Astrocyte of the cerebellum (primary cell): ENCODE results near the gene BDH1.
"Not testable (repeated sequence)": the region's sequence is repeated elsewhere in the genome, so short reads cannot be mapped to it uniquely, and the experiment has no call there.

Experiments
- DNase-seq: peaks from one replicate; pipeline ENCODE4 v3.0.0-alpha.2; 2011; ENCODE audit warnings: low read depth
- H3K4me3 ChIP-seq: 2 replicates; pipeline ENCODE4 v1.5.1; 2011; ENCODE audit warnings: mild to moderate bottlenecking, low read depth, low read length, moderate library complexity
- in situ Hi-C: cut with HindIII; loops from 2 replicates; pipeline ENCODE4 v1.10.0; 2017; ENCODE audit warnings: low sequenced_read_pairs
- TF ChIP-seq, protein P1 (sequence below): IDR thresholded peaks from 2 replicates; pipeline ENCODE4 v1.5.1; 2012; ENCODE audit warnings: low read length, low read depth, moderate library complexity, mild to moderate bottlenecking; ENCODE audit errors: missing control alignments

BDH1 gene, protein sequence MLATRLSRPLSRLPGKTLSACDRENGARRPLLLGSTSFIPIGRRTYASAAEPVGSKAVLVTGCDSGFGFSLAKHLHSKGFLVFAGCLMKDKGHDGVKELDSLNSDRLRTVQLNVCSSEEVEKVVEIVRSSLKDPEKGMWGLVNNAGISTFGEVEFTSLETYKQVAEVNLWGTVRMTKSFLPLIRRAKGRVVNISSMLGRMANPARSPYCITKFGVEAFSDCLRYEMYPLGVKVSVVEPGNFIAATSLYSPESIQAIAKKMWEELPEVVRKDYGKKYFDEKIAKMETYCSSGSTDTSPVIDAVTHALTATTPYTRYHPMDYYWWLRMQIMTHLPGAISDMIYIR

DNA sequence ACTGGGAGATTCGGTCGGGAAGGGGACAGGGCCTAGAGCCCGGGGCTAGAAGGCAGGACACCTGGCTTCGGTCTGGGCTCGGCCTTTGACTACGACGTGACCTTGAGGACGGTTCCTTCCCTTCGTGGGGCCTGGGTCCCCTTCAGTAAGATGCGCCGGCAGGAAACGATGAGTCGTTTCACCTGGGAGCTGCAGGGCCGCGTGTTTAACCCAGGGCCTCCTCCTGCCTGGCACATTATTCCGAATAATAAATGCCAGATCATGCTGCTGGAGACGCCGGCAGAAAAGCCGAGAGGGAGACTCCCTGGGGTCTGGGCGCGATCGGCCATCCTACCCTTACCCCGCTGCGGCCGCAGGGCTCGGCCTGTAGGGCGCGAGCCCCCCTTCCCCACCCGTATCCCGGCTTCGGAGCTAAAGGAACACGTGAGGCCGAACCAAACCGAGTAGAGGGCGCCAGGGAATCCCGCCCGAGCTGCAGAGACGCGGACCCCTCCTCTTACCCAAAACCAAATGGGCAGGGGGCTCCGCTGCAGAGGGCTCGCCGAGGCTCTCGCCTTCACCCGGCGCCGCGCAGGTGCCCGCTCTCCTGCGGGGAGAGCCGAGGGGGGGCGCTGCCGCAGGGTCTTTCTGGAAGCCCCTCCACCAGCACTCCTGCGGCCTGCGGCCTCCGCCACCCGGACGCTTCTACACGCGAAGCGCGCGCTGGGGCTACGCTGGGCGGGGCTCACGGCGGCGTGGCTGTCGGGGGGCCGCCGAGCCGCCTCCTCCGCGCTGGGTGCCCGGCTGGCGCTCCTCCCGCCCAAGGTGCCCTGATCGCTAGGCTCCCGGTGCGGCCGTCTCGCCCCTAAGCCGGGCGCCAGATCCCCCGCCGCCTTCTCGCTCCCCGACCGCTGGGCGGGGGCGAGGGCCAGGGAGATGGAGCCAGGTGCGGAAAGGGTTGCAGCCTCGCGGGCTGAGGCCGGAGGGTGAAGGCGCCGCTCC is at the start of gene BDH1:
Gene BDH1 (minus strand): TSS at position 688 of the 981 bp plus-strand sequence. CDS start 9,525 bp downstream, outside the sequence.
- H3K4me3 ChIP-seq, result peak within 1 kb of the TSS; percentile 91
- TF ChIP-seq, protein P1, sequence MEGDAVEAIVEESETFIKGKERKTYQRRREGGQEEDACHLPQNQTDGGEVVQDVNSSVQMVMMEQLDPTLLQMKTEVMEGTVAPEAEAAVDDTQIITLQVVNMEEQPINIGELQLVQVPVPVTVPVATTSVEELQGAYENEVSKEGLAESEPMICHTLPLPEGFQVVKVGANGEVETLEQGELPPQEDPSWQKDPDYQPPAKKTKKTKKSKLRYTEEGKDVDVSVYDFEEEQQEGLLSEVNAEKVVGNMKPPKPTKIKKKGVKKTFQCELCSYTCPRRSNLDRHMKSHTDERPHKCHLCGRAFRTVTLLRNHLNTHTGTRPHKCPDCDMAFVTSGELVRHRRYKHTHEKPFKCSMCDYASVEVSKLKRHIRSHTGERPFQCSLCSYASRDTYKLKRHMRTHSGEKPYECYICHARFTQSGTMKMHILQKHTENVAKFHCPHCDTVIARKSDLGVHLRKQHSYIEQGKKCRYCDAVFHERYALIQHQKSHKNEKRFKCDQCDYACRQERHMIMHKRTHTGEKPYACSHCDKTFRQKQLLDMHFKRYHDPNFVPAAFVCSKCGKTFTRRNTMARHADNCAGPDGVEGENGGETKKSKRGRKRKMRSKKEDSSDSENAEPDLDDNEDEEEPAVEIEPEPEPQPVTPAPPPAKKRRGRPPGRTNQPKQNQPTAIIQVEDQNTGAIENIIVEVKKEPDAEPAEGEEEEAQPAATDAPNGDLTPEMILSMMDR, result no peak
- in situ Hi-C loops, result no loop called here
- DNase-seq, result no peak

DNA sequence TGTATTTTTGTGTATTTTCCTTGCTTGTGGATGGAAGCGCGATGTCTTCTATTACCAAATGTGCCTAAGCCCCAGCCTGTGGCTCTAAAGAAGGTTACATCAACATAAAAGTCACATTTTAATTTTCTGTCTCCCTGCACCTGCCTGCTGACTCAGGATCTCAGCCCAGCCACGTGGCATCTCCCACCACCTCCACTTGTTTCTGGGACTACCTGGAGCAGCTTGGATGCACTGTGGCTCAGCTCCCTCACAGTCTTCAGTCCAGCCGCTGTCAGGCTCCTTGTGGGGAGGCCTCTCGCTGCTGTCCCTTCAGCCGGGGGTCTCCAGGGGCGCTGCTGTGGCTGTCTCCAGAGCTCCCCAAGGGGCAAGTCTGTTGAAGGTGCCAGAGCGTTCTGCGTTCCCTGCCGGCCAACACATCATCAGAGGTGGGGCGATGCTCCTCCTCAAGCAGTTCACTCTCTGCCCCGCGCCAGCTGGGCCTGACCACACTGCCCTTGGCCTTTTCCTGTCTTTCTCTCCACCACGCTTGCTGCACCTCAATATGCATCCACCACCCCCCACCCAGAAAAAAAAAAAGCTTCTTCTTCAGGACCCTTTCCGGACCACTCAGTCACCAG is 47.7 kb upstream of the BDH1 start:
- in situ Hi-C loops, result no loop called here
- TF ChIP-seq, protein P1, result no peak
- no peak for DNase-seq
- no peak overlapping the region for H3K4me3 ChIP-seq

DNA sequence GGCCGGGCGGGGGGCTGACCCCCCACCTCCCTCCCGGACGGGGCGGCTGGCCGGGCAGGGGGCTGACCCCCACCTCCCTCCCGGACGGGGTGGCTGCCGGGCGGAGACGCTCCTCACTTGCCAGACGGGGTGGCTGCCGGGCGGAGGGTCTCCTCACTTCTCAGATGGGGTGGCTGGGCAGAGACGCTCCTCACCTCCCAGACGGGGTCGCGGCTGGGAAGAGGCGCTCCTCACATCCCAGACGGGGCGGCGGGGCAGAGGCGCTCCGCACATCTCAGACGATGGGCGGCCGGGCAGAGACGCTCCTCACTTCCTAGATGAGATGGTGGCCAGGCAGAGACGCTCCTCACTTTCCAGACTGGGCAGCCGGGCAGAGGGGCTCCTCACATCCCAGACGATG is 46.6 kb upstream of the BDH1 start:
- DNase-seq, in situ Hi-C loops, H3K4me3 ChIP-seq: not testable (repeated sequence)

DNA sequence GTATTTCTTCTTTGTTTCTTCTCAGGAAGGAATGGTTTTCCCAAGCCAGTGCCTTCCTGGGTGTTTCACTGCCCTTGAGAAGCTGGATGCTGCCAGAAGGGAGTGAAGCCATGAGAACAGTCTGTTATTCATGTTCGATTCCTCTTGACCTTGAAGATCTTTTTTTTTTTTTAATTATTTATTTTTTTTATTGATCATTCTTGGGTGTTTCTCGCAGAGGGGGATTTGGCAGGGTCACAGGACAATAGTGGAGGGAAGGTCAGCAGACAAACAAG is 45.7 kb upstream of the BDH1 start:
- H3K4me3 ChIP-seq, DNase-seq, in situ Hi-C loops: not testable (repeated sequence)

DNA sequence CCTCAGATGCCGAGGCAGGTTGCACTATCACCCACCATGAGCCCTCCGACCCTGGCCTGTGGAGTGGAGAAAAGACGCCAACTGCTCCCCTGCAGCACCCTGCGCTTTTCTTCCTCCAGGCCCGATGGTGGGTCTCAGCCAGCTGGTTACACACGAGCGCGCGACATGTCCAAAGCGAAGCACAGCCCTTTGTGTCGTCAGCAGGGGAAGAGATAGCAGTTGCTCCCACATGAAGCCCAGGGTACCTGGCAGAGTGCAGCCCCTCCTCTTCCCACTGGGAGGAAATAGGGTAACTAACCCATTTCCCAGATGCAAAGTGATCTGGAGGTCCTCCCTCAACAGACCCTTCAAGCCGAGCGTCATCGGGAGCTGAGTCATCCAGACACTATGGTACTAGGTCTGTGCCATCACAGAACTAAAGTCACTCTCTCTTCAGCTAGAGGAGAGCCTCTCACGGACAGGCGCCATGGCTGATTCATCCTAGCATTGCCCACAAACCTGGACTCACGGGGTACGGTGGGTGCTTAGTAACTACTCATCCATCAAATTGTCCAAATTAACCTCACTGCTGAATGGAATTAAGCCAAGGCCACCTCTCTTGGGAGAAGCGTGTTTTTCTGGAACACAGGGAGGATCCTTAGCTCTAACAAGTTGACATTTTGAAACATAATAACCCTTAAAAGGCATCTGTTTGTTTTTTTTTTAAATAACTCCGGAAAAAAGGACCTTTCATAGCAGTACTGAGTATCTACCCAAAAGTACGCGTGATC is 45.2 kb upstream of the BDH1 start:
- TF ChIP-seq, protein P1, result no peak
- H3K4me3 ChIP-seq, result no peak overlapping the region
- DNase-seq, result no peak
- in situ Hi-C loops, result no loop called here

DNA sequence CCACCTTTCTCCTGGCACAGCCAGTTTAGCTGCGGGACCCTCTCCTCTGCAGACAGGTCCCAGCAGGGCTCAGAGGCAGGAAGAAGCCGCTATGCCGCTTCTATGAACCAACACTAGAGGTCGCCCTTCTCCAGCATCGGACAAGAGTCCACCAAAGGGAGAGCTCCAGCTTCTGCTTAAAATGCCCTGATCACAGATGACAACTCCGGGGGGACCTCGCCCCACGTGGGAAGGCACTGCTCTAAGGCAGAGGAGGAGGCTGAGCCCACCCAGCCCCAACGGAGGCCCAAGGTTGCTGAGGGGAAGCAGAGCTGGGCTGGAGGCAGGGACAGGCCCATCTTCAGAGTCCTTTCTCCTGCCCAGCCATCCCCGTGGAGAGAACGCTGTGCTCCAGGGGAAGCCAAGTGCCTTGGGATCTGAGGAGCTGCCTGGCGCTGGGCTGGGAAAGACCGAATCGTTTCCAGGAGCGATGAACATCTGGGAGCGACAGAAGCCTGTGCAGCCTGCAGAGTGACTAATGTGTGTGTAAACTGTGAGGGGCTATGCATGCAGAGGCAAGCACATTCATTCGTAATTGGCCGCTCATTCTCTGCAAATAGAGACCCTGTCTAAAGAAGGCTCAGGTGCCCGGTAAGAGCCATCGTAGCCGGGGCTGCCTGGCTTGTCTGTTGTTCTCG is 43.5 kb upstream of the BDH1 start:
- peak overlapping the region; percentile 25 for H3K4me3 ChIP-seq
- in situ Hi-C loops, result loop anchor here (10.0 kb wide), 1 partner anchor 76 kb away; no protein-coding TSS in a partner anchor
- DNase-seq, result peak; percentile 57
- TF ChIP-seq, protein P1, result peak; percentile 80
